Measurements from ENCODE around the gene ZNF207.
A peak's percentile ranks its signal among the peaks of the same experiment; 100 is the strongest.
"Not testable (repeated sequence)": the region's sequence is repeated elsewhere in the genome, so short reads cannot be mapped to it uniquely, and the experiment has no call there.

Gene ZNF207

DNA sequence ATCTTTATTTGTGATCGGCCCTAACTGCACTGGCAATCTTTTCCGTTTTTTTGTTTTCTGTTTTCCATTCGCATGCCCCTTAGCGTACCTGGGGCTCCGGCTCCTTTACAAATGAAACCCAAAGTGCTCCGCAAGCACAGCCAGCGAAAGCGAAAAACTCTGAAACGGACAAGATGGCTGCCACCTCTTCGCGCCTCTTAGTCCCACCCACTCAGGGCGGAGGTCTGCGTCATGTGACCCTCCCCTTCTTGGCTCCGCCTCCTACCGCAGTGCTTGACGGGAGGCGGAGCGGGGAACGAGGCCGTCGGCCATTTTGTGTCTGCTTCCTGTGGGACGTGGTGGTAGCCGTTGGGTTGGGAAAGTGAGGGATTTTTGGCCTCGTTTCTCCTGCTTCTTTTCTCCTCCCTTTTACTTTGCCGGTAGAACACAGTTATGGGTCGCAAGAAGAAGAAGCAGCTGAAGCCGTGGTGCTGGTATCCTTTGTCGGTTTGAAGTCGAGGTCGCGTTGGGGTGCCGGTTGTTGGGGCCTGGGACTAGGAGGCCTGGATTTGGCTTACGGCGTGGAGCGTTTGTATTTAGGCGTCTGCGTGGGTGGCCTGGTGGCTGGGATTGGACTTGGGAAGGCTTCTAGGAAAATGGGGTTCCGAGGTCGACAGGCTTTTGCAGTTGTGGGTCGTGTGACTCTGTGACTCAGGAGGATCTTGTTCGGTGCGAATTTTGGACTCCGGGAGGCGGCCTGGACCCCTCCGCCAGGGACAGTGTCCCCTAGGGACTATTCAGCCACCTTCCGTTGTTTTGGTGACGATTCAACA, at the start of gene ZNF207:
Gene ZNF207 (plus strand): TSS at position 304 of the 812 bp plus-strand sequence. CDS start 129 bp downstream, at position 433.
- peak; percentile 93 to 98 for DNase-seq

DNA sequence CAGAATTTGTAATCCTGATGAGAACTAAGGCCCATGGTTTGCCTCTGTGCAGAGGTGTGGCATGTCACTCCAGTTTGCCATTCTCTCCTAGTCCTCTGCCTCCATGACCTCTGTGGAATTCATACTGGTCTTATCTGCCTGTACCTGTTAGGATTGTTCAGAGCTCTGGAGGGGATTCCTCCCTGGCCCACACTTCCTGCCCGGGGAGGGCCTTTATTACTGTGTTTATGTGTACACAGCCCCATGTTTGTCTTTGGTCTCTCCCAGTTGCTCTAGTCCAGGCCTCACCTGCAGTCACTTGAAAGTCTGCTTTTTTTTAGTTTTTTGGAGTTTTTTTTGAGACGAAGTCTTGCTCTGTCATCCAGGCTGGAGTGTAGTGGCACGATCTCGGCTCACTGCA, 47.9 kb upstream of the ZNF207 start:
- no peak for DNase-seq

- no peak for DNase-seq
Measured at GRCh38 chr17:32302860-32303649, 46.9 kb upstream of the ZNF207 start.

- DNase-seq: no peak
Measured at GRCh38 chr17:32303781-32304288, 46.1 kb upstream of the ZNF207 start.

GRCh38 chr17:32305049-32305448, 44.9 kb upstream of the ZNF207 start:
- no peak for DNase-seq

GRCh38 chr17:32307658-32308057, 42.3 kb upstream of the ZNF207 start:
- no peak for DNase-seq

- no peak for DNase-seq
Measured at GRCh38 chr17:32311028-32311536, 38.9 kb upstream of the ZNF207 start.

- no peak for DNase-seq
Measured at GRCh38 chr17:32314636-32315035, 35.3 kb upstream of the ZNF207 start.

DNA sequence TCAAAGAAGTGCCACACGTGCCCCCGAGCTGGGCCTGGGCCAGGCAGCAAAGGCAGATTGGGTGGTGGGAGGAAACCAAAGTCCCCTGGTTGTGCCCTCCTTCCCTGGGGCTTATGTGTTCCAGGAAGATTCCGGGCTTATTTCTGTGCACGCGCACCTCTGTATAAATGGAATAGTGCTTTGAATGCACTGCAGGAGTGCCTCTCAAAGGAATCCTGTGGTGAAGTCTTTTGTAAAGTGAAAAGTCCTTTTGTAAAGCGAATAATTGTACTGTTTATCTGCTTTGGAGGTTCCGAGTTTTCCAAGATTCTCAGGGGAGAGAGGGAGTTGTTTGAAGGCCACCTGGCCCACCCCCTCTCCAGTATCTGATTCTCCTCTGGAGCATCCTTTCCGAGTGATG, 34.8 kb upstream of the ZNF207 start:
- no peak for DNase-seq

GRCh38 chr17:32316653-32317052, 33.3 kb upstream of the ZNF207 start:
- not testable (repeated sequence) for DNase-seq

DNA sequence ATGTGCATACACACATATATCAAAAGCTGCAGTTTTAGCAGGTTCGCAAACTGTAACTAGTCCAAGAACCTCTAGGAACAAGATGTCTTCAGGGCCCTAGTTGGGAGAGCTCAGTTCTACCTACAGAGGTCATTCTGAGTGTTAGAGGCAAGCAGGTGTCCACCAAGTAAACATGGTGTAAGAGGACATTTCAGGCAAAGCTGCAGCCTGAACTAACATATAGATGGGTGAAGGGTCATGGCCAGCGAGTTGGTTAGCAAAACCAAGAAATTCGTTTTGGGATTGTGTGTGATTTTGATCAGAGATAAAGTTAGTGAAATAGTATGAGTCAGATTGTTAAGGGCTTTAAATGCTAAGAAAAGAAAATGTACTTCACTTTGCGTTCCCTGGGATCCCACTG, 32.6 kb upstream of the ZNF207 start:
- DNase-seq: no peak

GRCh38 chr17:32318071-32318470, 31.9 kb upstream of the ZNF207 start:
- DNase-seq: no peak

DNA sequence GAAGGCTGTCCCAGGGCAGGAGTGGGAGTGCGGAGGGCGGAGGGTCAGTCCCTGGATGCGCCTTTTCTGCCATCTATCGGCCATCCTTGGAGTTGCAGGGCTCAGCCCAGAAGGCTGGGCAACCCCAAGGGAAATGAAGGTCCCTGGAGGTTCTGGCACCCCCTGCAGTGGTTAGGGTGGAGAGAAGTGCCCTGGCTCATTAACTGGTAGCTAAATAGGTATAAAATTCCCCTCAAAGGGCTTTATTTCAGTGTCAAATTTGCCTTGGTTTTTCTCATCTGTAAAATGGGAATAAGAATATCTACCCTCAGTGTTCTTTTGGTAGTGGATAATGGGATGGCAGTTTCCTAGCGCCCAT, 30.4 kb upstream of the ZNF207 start:
- peak; percentile 34 to 80 for DNase-seq

GRCh38 chr17:32320080-32320479, 29.9 kb upstream of the ZNF207 start:
- DNase-seq: not testable (repeated sequence)

DNA sequence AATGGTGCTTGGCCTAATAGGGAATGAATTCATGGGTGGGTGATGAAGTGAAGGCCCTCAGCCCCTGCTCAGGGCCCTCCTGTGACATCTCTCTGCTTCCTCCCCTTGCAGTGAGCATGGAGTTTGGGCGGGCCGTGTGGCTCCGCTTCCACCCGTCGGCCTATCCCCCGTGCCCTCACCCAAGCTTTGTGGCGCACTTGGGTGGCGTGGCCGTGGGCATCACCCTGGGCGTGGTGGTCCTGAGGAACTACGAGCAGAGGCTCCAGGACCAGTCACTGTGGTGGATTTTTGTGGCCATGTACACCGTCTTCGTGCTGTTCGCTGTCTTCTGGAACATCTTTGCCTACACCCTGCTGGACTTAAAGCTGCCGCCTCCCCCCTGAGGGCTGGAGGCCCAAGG, 29.1 kb upstream of the ZNF207 start:
- no peak for DNase-seq

- no peak for DNase-seq
Measured at GRCh38 chr17:32323046-32323445, 26.9 kb upstream of the ZNF207 start.

DNA sequence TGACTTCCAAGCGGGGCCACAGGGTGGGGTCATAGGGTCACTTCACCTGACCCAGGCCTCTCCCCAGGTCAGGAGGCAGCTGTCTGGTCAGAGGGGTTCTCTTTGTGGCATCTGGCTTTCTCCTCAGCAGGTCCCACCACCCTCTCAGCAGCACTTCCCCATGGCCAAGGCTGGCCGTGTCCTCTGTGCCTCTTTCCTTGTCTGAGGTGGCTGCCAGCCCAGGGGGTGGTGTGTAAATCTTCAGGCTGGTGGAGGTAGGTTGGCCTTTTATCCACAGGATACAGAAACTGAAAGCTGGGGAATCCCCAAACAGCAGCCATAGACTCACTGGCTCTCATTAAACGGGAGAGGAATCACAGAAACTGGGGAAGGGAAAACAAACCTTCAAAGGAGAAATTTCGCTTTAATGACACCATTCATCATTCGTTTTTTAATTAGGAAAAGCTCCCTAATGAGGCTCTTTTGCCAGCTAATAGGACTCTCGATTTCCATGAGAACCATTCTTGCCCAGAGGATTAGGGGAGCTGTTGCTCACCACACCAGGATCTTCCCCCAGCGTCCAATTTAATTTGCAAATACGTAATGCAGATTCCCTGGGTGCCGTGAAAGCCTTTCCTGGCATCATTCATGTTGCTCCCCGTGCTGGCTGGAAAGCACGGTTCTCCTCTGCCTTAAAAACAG, 26.0 kb upstream of the ZNF207 start:
- DNase-seq: peak in 1 of 2 experiments; percentile 37

GRCh38 chr17:32327911-32328310, 22.0 kb upstream of the ZNF207 start:
- DNase-seq: no peak

- no peak for DNase-seq
Measured at GRCh38 chr17:32330147-32330546, 19.8 kb upstream of the ZNF207 start.

- no peak for DNase-seq
Measured at GRCh38 chr17:32331243-32332040, 18.5 kb upstream of the ZNF207 start.

GRCh38 chr17:32333187-32333586, 16.8 kb upstream of the ZNF207 start:
- DNase-seq: no peak

GRCh38 chr17:32335046-32335445, 14.9 kb upstream of the ZNF207 start:
- no peak for DNase-seq

All from NCI-H526 (cell line).